Iris pigment epithelial cell (primary cell): ENCODE measurements around the gene ARFIP1.

Experiments used
- DNase-seq: peaks from one replicate; pipeline ENCODE4 v3.0.0-alpha.2; 2011; ENCODE audit warnings: low read depth

The ARFIP1 gene

DNA sequence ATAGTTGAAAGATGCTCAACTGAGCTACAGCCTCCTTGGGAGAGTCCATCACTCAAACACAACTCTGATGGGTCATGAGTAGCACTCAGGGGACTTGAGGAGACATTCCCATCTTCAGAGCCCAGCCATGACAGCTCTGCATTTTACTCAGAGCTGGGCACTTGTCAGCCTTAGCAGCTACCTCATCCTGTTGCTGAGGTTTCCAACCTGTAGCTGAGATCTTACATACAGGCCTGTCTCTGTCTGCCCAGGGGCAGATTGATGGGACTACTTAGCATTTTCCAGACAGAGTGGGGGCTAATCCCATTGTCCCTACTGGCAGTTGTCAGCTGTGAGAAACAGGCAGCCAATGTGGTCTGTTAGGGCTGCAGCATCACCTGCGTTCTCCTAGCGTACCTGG lies 159.9 kb downstream of the ARFIP1 start:
- no peak for DNase-seq

GRCh38 chr4:152940461-152940860 lies 160.7 kb downstream of the ARFIP1 start:
- no peak for DNase-seq

DNA sequence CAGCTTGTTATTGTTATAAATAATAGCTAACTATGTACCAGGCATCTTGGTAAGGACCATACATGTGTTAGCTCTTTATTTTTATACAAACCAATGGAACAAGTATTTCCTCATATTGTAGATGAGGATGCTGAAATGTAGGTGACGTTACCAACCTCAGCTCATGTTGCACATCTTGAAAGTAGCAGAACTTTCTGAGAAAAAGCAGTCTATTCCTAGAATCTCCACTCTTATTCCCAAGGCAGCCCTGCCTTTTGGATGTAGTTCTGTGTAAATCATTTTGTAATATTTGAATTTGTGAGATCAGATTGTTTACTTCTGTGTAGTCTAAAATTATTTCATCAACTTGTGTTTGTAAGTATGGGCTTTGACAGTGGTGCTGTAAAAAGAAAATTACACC lies 161.7 kb downstream of the ARFIP1 start:
- DNase-seq, result no peak

DNA sequence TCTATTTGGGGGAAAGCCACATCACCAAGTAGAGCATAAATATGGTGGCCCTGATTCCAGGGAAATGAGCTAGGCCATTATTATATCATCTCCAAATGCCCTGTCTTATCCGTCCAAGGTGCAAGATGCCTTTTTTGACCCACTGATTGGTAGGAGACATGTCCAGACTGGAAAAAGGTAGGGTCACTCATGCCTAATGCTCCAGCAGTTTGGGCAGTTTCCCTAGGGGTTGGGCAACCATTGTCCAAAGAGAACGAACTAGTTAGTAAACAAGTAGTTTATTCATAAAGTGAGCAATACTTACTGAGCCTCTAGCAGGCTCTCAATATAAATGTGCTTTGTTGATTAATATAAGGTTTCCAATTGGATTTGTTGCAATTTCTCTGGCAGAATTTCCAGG lies 162.6 kb downstream of the ARFIP1 start:
- DNase-seq, result no peak

DNA sequence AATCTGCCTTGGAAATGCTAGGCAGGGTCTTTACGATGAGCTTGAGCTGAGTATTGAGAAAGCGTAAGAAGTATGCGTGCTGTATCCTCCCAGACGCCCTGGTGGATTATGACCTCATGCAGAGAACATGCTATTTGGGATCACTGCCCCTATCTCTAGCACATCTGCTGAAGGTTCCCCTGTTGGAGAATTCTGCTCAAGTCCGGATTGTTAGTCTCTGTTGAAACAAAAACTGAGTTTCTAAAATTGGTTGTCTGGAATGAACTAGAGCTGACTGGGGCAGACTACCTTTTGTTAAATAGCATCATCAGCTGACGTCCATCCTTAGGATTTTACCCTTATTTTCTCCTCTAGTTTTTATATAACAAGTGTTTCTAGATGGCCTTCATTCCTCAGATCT lies 163.9 kb downstream of the ARFIP1 start:
- peak; percentile 81 for DNase-seq

GRCh38 chr4:152944666-152945320 lies 165.0 kb downstream of the ARFIP1 start:
- DNase-seq, result no peak

- no peak for DNase-seq
These were observed 165.9 kb downstream of the ARFIP1 start for GRCh38 chr4:152945639-152946038.

GRCh38 chr4:152946446-152946845 lies 166.7 kb downstream of the ARFIP1 start:
- no peak for DNase-seq

DNA sequence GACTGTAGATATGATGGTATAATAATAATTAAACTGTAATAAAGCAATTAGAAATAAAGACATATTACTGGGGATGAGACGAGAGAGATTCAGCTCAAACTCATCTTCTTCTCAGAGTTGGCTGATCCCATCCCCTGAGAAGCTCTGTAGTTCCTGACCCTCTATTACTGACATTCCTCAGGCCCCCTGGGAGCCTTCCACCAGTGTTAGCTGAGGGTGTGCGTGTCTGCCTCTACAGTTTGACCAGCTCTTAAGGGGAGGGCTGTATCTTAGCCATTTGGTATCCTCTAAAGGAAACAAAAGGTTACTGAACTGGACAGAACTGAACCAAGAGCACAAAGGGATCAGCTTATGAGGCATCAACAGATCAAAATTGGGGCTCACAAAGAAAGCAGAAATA lies 167.6 kb downstream of the ARFIP1 start:
- DNase-seq, result no peak

GRCh38 chr4:152949930-152950329 lies 170.2 kb downstream of the ARFIP1 start:
- DNase-seq, result no peak

DNA sequence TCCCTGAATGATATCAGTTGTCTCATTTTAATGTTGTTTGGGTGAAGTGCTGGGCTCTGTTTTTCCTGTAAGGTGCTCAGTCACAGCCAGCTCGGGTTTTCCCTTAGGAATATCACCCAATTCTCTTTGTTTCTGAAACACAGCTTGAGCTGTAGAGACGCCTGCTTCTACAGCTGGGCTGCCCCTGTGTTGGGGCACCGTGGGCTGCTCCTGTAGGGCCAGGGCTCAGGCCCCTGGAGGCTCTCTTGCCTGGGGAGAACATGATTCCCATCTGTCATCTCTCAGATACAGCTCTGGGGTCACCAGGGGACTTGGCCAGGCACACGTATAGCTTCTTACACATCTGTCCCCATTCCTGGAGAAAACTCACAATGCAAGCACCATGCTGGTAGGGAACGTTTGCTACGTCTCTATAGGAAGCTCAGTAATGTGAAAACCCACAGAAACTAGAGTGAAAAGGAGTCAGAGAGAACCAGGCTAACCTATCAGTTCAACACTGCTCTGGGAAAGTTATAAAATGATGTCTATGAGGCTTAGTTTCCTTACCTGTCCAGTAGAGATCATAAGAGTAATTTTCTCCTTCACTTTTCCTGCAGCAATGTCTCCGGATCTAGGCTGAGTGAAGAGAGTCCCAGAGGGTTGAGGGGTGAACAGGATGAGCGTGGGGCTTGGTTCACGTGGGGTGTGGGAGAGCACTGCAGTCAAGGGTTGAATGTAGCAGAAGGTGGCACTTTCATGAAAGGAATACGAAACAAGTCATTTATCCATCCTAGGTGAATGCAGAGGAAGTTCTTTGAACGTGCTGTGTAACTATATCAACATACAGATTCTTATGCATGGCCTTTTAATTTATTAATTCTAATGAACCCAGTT lies 170.9 kb downstream of the ARFIP1 start:
- DNase-seq, result no peak

- DNase-seq, result peak; percentile 52
These were observed 171.6 kb downstream of the ARFIP1 start for GRCh38 chr4:152951348-152951747.

GRCh38 chr4:152953514-152953913 lies 173.8 kb downstream of the ARFIP1 start:
- DNase-seq, result no peak

DNA sequence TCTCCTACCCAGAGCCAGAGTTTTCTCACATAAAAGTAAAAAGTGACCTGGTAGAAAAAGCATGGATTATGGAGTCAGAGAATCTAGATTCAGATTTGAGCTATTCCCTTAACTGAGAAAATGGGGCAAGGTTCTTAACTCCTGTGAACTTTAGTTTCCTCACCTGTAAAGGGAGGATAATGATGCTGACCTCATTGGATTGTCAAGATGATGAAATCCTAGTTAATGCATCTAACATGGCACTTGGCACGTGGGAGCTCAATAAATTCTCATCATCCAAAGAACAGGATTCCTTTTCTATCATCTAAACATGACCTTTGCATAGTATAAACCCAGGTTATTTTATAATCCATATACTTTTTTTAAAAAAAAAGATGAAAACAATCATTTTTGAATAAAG lies 175.0 kb downstream of the ARFIP1 start:
- no peak for DNase-seq

DNA sequence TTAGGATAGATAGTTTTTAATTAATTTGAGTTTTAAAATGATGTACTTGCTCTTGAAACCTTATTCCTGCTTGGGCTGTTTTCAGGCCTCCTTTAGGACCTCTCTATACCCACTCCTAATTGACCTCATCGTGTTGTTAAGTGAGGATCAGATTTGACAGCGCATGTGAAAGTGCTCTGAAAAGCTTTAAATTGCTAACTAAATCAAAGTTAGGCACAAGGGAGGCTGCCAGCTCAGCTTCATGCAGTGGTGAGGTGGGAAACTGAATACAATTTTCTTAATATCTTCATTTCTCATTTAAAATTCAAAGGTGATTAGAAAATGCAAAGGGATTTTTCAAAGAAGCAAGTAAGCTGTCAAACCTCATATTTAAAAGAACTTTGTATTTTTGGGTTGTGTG lies 176.4 kb downstream of the ARFIP1 start:
- DNase-seq, result no peak

- DNase-seq, result peak; percentile 87
These were observed 177.1 kb downstream of the ARFIP1 start for GRCh38 chr4:152956650-152957436.

- no peak for DNase-seq
These were observed 177.8 kb downstream of the ARFIP1 start for GRCh38 chr4:152957437-152958171.

DNA sequence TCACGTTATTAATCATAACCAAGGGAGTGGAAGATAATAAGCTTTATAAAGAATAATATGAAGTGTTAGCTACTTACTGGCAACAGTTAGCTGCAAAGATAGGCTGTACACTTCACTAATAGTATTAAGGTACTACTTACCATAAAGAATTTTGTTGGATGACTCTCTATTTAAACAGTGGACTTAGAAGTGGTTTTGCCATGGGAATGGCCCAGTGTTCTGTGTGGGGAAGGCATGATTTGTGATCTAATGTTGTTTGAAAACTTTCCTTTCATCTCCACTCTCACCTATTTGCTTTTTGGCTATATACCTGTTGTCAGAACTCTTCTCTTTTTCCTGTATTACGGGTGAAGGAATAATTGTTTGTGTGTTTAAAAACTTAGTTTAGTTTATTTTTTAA lies 179.3 kb downstream of the ARFIP1 start:
- no peak for DNase-seq

- no peak for DNase-seq
These were observed 180.3 kb downstream of the ARFIP1 start for GRCh38 chr4:152960082-152960481.

- no peak for DNase-seq
These were observed 181.4 kb downstream of the ARFIP1 start for GRCh38 chr4:152961014-152961772.

DNA sequence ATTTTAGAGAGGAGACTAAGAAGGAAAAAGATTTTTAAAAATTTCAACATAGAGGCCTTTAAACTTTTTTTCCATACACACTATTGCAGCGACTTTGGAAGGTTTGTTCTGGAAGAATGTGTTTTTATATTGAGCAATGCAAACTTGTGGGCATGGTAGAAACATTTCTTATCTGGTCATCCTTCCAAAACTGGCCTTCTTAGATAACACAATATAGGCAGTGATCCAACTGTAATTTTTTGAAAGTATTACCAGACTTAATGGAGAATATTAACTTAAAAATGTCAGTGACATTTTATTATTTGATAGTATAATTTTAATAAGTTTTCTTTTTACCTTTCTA lies 182.0 kb downstream of the ARFIP1 start:
- peak; percentile 70 for DNase-seq
